Tibial nerve (tissue), 4 donors: ENCODE results near the gene SMIM10. TPM values are rescaled to one million over a fixed set of nuclear protein-coding genes. Genes with fewer than 3 reads are reported as not detected.
"Not testable (repeated sequence)": the region's sequence is repeated elsewhere in the genome, so short reads cannot be mapped to it uniquely, and the experiment has no call there.

ENCODE experiments used
- DNase-seq, 2 donors: peaks; one replicate each; pipeline ENCODE4 v3.0.0-alpha.2; 2019; ENCODE audit warnings: low spot score in 2 of 2
- H3K27ac ChIP-seq, 4 donors: fragments of 200-600 bp; sonication (generic) in 3 of 4; one replicate each; pipeline ENCODE4 v1.5.1; 2017 to 2019; ENCODE audit warnings: mild to moderate bottlenecking in 1 of 4
- H3K27me3 ChIP-seq, 2 donors: fragments of 200-600 bp; sonication (generic) in 1 of 2; one replicate each; pipeline versions ENCODE4 v1.5.1 to v1.6.0; 2017 to 2019
- H3K36me3 ChIP-seq, 3 donors: fragments of 200-600 bp; sonication (generic); one replicate each; pipeline ENCODE4 v1.5.1; 2018 to 2019
- H3K4me1 ChIP-seq, 4 donors: fragments of 200-600 bp; sonication (generic) in 3 of 4; one replicate each; pipeline ENCODE4 v1.5.1; 2017 to 2019
- H3K4me3 ChIP-seq, 4 donors: fragments of 200-600 bp; sonication (generic) in 3 of 4; one replicate each; pipeline ENCODE4 v1.5.1; 2017 to 2019; ENCODE audit warnings: mild to moderate bottlenecking in 1 of 4, moderate library complexity in 1 of 4
- H3K9me3 ChIP-seq, 4 donors: fragments of 200-600 bp; sonication (generic) in 3 of 4; one replicate each; pipeline ENCODE4 v1.5.1; 2017 to 2019
- CTCF ChIP-seq, 5 experiments: fragments of 200-600 bp in 3 of 5; fragments of 450-650 bp in 2 of 5; sonication (generic) in 3 of 5; IDR thresholded peaks; one replicate each; pipeline ENCODE4 v1.5.1; 2016 to 2019; ENCODE audit warnings: antibody characterized with exemption in 5 of 5, mild to moderate bottlenecking in 3 of 5, moderate library complexity in 2 of 5
- EP300 ChIP-seq, 2 donors: sonication (generic); formaldehyde crosslinking; IDR thresholded peaks; one replicate each; pipeline ENCODE4 v1.6.1; 2017; ENCODE audit warnings: antibody characterized with exemption in 2 of 2, mild to moderate bottlenecking in 1 of 2
- POLR2A ChIP-seq, 2 donors: fragments of 450-650 bp; IDR thresholded peaks; one replicate each; pipeline ENCODE4 v1.6.1; 2017; ENCODE audit warnings: antibody characterized with exemption in 2 of 2, mild to moderate bottlenecking in 2 of 2, moderate library complexity in 2 of 2
- WGBS, 2 donors: methylation state at CpG; one replicate each; pipeline ENCODE4 v1.1.5; 2018; 5-methylcytosine and 5-hydroxymethylcytosine counted together
- total RNA-seq, 4 donors: library from RNA; depleted of rRNA; stranded (reverse); fragments of >200 nt; gene quantifications; one replicate each; pipeline ENCODE4 v1.1.0, GENCODE V29; 2016

SMIM10 gene
- total RNA-seq, 4 donors from 2014 or later, result 8.0 to 18.0 (median 16.0) TPM

DNA sequence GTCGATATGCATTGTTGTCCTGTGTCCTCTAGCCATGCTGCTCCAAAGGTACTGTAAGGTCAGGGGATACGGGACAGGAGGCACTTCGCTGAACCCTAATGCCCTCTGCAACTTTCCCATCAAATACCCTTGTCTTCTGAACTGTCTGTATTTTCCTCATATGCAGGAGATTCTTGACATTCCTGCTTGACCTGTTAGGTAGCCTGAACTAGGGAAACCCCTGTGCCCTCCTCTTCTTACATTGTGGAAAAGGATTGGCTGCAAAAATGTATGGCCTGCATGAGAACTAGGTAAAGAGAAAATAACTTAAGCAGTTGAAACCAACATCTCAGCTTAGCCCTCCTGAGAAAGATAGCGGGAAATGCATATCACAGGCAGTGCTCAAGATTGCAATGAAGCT is 20.1 kb downstream of the SMIM10 start:
- H3K4me1 ChIP-seq, result no peaks in the 10 kb centered on the region
- H3K36me3 ChIP-seq, result no peaks in the 10 kb centered on the region
- H3K4me3 ChIP-seq, result no peak overlapping the region
- 74 to 95% methylated on average over 3 to 4 of the region's 4 CpGs for WGBS, 2 donors
- DNase-seq, result no peak
- no peaks in the 10 kb centered on the region for H3K27me3 ChIP-seq
- H3K27ac ChIP-seq, result no peak overlapping the region
- no peaks in the 10 kb centered on the region for H3K9me3 ChIP-seq
- TF ChIP-seq POLR2A (IDR thresholded peaks at IDR 0.05) (no peak), EP300 (IDR thresholded peaks at IDR 0.05) (no peak), CTCF (IDR thresholded peaks at IDR 0.05) (no peak)

DNA sequence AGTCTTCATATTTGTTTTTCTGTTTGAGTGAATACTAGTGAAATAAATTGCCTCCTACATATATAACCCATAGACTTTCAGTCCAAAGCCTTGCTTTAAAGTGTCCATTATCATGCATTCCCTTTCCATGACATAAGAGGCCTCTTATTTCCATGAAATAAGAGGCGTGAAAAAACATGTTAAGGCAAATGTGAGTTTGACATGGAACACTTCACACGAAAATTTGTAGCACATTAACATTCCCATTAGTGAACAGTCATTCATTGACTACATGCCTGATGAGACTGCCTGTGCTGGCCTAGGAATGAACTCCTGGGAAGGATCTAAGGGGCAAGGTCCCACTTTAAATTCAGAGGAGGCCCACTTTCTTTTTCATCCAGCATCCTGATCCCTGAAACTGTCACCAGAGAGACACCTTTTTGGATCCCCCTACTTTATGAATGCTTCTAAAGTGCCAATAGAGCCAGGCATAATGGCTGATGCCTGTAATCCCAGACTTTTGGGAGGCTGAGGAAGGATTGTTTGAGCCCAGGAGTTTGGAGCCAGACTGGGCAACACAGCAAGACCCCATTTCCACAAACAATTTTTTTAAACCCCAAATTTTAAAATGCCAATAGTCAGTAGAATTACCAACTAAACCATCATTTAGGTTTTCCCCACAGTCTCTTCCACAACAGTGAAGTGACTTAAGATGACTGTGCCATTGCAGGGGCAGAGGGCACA is 24.9 kb downstream of the SMIM10 start:
- H3K4me1 ChIP-seq, result peaks cover 0 to 3% (median 0%) of the 10 kb centered on the region in 4 donors
- TF ChIP-seq CTCF (IDR thresholded peaks at IDR 0.05) (no peak), POLR2A (IDR thresholded peaks at IDR 0.05) (no peak), EP300 (IDR thresholded peaks at IDR 0.05) (no peak)
- 60 to 62% methylated on average over 2 of the region's 2 CpGs for WGBS, 2 donors
- no peaks in the 10 kb centered on the region for H3K36me3 ChIP-seq
- DNase-seq, result no peak
- H3K27me3 ChIP-seq, result no peaks in the 10 kb centered on the region
- H3K4me3 ChIP-seq, result no peak overlapping the region
- no peak overlapping the region for H3K27ac ChIP-seq
- no peaks in the 10 kb centered on the region for H3K9me3 ChIP-seq

GRCh38 chrX:135019890-135020289 is 29.1 kb downstream of the SMIM10 start:
- H3K27me3 ChIP-seq, H3K9me3 ChIP-seq, H3K4me3 ChIP-seq, H3K36me3 ChIP-seq, H3K27ac ChIP-seq, DNase-seq: not testable (repeated sequence)
- peaks cover 0 to 11% (median 0%) of the 10 kb centered on the region in 4 donors for H3K4me1 ChIP-seq
- 80 to 82% methylated on average over 8 of the region's 8 CpGs for WGBS, 2 donors

DNA sequence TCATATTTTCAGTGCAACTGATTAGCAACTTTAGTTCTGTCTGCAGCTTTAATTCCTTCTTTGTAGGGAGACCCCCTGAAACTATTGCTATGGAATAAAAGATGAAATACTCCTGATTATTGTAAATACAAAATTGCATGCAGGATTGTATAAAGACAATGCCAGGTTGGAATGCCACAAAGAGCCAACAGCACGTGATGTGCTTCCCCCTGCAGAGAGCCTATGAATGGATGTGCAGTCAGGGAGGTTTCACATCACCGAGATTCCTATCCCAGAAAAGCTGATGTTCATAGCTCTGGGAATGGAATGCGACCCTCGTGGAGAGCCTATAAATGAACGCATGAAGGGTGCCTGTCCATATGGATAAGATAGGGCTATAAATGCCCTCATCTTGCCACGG is 33.0 kb downstream of the SMIM10 start:
- H3K36me3 ChIP-seq, H3K27me3 ChIP-seq, DNase-seq, H3K9me3 ChIP-seq, H3K4me3 ChIP-seq, H3K27ac ChIP-seq: not testable (repeated sequence)
- WGBS, 2 donors, result 60 to 64% methylated on average over 6 of the region's 6 CpGs
- H3K4me1 ChIP-seq, result peaks cover 0 to 11% (median 0%) of the 10 kb centered on the region in 4 donors

DNA sequence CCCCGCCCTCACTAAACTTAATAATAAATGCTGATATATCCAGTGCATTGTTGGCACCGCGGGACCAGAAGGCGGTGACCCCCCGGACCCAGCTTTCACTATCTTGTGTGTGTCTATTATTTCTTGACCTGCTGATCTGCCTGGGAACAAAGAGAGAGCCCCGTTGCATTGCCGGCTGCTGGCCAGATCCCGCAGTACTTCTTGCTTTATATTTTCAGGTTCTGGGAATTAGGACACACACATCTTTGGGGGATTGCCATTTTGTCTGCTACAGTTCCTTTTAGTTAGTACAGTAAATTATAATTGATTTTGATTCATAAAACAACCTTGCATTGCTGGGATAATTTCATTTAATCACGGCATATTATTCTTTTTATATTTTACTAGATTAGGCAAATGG is 33.7 kb downstream of the SMIM10 start:
- H3K27ac ChIP-seq, result no peak overlapping the region
- H3K4me3 ChIP-seq, result no peak overlapping the region
- H3K36me3 ChIP-seq, result no peaks in the 10 kb centered on the region
- 37 to 65% methylated on average over 9 of the region's 9 CpGs for WGBS, 2 donors
- no peaks in the 10 kb centered on the region for H3K9me3 ChIP-seq
- peaks cover 0 to 8% of the 10 kb centered on the region in 2 donors for H3K27me3 ChIP-seq
- peaks cover 0 to 11% (median 0%) of the 10 kb centered on the region in 4 donors for H3K4me1 ChIP-seq
- DNase-seq, result no peak
- no peak for TF ChIP-seq POLR2A (IDR thresholded peaks at IDR 0.05)
- no peak for TF ChIP-seq CTCF (IDR thresholded peaks at IDR 0.05)
- TF ChIP-seq EP300 (IDR thresholded peaks at IDR 0.05), result no peak

DNA sequence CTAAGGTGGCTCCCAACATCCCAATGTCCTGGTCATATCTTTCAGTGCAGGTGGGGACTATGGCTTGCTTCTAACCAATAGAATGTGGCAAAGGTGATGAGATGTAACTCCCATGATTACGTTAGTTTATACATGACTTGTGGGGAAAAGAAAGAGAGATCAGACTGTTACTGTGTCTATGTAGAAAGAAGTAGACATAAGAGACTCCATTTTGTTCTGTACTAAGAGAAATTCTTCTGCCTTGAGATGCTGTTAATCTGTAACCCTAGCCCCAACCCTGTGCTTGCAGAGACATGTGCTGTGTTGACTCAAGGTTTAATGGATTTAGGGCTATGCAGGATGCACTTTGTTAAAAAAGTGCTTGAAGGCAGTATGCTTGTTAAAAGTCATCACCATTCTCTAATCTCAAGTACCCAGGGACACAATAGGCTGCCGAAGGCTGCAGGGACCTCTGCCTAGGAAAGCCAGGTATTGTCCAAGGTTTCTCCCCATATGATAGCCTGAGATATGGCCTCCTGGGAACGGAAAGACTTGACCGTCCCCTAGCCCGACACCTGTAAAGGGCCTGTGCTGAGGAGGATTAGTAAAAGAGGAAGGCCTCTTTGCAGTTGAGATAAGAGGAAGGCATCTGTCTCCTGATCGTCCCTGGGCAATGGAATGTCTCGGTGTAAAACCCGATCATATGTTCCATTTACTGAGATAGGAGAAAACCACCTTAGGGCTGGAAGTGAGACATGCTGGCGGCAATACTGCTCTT is 39.6 kb downstream of the SMIM10 start:
- not testable (repeated sequence) for H3K27ac ChIP-seq, H3K27me3 ChIP-seq, DNase-seq, H3K4me3 ChIP-seq, H3K9me3 ChIP-seq, H3K36me3 ChIP-seq
- 77 to 91% methylated on average over 3 to 9 of the region's 9 CpGs for WGBS, 2 donors
- H3K4me1 ChIP-seq, result peaks cover 0 to 11% (median 0%) of the 10 kb centered on the region in 4 donors

DNA sequence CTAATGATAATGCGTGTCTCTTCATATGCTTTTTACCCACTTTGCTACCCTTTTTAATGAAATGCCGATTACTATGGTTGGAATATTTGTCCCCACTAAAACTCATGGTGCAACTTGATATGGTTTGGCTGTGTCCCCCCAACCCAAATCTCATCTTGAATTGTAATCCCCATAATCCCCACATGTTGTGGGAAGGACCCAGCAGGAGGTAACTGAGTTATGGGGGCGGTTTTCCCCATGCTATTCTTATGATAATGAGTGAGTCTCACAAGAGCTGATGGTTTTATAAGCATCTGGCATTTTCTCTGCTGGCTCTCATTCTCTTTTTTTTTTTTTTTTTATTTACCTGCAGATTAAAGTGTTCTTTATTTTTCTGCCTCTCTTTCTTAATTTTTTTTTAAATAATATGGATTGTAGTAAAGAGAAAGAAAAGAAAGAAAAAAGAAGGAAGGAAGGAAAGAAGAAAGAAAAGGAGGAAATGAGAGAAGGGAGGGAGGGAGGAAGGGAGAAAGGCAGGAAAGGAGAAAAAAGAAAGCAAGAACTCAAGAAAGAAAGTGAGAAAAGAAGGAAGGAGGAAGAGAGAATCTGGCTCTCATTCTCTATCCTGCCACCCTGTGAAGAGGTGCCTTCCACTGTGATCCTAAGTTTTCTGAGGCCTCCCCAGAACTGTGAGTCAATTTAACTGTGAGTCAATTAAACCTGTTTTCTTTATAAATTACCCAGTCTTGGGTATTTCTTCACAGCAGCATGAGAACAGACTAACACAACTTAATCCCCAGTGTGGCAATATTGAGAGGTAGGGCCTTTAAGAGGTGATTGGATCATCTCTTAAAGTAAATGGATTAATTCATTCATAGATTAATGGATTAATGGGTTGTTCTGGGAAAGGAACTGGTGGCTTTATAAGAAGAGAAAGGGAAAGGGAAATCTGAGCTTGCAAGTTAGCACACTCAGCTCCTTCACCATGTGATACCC is 50.6 kb downstream of the SMIM10 start:
- not testable (repeated sequence) for H3K27me3 ChIP-seq, H3K27ac ChIP-seq, H3K9me3 ChIP-seq, DNase-seq, H3K4me3 ChIP-seq, H3K4me1 ChIP-seq
- H3K36me3 ChIP-seq, result peaks cover 0 to 15% (median 0%) of the 10 kb centered on the region in 3 donors
- 70 to 88% methylated on average over 3 of the region's 3 CpGs for WGBS, 2 donors
